NCI-H2227 (cell line): Measurements from ENCODE around the gene RS1.
A peak's percentile ranks its signal among the peaks of the same experiment; 100 is the strongest.

ENCODE experiments used
- DNase-seq: peaks from one replicate; lab custom pipeline; 2025; ENCODE audit not compliant: unreplicated experiment; lab: John Stamatoyannopoulos, UW

Gene RS1

GRCh38 chrX:18672008-18672407 lies at the start of gene RS1:
Gene RS1 (minus strand): TSS chrX:18672108. CDS start chrX:18672068, 40 bp downstream.
- DNase-seq: no peak

DNA sequence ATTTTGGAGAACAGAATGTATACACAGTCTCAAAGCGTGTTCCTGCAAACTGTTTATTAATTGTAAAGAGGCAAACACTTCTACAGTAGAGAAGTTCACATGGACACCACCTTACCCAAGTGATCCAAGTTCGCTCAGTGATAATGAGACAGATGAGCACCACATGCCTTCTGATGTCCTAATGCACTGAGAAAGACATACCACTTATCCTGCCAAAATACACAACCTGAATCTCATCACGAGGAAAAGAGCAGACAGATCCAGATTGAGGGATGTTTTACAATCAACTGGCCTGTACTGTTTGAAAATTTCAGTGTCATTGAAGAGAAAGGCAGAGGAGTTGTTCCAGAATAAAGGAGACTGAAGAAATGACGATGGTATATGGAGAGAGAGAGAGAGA lies 47.9 kb upstream of the RS1 start:
- DNase-seq: no peak

DNA sequence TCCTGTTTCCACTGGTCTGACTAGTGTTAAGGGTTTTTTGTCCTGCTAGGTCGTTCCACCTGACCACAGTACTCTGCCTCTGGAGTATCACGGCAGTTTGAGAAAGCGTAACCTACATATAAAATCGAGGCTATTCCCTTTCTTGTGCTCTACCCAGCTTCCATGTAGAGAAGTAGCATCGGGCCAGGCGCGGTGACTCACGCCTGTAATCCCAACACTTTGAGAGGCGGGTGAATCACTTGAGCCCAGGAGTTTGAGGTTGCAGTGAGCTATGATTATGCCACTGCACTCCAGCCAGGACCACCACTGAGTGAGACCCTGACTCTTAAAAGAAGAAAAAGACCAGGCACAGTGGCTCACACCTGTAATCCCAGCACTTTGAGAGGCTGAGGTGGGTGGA lies 43.0 kb upstream of the RS1 start:
- DNase-seq: no peak

GRCh38 chrX:18709833-18710232 lies 37.9 kb upstream of the RS1 start:
- DNase-seq: no peak

DNA sequence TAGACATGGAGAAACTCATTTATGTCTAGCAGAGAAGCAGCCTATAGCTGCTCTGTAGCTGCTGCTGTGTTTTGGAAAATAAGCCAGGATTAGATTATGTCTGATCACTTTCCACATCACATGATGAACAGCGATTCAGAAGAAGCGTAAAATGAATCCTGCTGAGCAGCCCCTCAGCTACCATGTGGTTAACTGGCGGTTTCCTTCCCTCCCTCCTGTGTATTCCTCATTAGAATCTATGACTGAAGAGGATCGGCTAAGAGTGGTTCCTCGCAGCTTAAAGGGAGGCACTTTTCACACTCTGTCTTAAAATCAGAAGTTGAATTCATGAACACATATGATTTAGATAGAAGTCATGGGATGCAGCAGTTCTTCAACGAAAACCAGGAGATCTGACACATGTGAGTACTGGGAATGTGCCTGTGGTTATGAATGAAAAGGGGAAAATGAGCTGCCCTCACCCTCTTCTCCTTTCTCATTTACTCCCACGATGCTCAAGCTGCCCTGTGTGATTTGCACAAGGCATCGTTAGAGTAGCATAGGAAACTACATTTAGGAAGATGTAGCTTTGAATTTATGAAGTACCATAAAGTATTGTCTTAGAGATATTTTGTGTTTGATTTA lies 35.6 kb upstream of the RS1 start, which contains the start of gene PPEF1:
Gene PPEF1, plus strand, starts transcription at position 220 of the 624 bp plus-strand sequence. Its CDS starts 136 bp downstream, at position 356.
- DNase-seq: peak; percentile 71

DNA sequence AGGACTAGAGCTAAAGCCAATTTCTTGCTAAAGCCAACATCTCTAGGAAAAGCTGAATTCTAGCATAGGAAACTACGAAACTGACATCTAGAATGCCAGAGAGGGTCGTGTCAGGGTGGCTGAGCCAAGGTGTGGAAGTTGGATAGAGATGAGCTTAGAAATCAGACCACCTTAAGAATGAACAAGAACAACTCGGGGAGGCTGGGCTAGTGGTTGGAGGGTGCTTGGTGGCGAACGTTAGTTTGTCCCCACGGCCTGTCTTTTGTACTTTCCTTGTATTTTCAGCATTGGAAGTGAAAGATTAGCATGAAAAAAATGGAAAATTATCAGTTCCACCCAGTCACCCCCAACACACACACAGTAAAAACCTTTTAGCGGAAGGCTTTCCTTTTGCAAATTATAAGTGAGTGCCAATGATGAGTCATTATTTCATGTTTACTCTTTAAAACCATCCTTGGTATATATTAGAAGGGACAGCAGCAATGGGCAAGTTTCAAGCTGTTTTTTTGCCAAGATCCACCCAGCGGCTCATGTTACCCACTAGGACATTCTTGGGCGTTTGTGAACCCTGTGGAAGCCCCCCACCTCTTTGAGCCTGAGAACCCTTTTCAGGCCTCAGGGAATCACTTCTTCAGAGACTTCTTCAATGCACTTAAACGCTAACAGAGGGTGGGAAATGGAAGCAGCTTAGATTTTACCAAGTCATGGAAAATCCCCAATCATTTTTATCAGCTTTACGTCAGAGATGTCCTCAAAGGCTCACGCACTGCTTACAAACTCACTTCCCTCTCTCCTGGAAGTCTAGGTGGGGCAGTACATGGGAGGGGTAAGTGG lies 30.7 kb upstream of the RS1 start:
- DNase-seq: peak; percentile 24

- no peak for DNase-seq
These were observed 29.9 kb upstream of the RS1 start for GRCh38 chrX:18701621-18702361.

GRCh38 chrX:18698737-18699650 lies 27.1 kb upstream of the RS1 start:
- DNase-seq: peak; percentile 40

GRCh38 chrX:18696653-18697052 lies 24.7 kb upstream of the RS1 start:
- DNase-seq: no peak

DNA sequence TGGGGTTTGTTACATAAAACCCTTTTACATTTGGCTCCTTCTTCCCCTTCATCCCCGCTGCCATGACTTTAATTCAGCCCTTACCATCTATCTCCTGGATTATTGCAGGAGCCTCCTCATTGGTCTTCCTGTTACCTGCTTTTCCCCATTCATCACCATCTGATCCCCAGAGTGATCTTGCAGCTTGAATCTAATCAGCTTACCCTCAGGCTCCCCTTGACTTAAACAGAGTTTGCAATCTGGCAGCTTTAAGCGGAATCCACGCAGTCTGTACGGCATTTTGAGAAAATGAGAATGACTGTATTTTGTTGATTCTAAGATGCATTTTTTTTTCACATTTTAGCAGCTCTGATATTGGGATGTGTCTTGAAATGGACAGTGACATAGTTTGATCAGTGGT lies 20.6 kb upstream of the RS1 start:
- DNase-seq: no peak

DNA sequence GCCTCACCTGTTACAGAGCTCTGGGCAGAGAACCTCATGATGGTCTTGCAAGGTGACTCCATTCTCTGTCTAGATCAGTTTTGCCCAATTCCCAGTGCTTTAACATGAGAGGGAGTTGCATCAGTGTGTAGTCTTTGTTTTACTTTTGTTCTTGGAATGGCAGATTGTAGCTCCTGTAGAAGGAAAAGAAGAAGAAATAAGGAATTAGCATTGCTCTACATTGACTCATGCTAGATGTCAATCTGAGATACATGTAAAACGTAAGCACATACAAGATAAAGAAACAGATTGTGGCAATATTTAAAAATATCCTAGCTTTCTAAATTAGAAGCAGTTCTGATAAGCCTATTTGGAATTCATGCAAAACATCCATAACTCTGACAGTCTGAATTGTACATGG lies 19.5 kb upstream of the RS1 start:
- DNase-seq: no peak

- no peak for DNase-seq
These were observed 16.1 kb upstream of the RS1 start for GRCh38 chrX:18687856-18688495.

- no peak for DNase-seq
These were observed 11.1 kb upstream of the RS1 start for GRCh38 chrX:18682979-18683387.

GRCh38 chrX:18681996-18682395 lies 10.1 kb upstream of the RS1 start:
- DNase-seq: no peak

DNA sequence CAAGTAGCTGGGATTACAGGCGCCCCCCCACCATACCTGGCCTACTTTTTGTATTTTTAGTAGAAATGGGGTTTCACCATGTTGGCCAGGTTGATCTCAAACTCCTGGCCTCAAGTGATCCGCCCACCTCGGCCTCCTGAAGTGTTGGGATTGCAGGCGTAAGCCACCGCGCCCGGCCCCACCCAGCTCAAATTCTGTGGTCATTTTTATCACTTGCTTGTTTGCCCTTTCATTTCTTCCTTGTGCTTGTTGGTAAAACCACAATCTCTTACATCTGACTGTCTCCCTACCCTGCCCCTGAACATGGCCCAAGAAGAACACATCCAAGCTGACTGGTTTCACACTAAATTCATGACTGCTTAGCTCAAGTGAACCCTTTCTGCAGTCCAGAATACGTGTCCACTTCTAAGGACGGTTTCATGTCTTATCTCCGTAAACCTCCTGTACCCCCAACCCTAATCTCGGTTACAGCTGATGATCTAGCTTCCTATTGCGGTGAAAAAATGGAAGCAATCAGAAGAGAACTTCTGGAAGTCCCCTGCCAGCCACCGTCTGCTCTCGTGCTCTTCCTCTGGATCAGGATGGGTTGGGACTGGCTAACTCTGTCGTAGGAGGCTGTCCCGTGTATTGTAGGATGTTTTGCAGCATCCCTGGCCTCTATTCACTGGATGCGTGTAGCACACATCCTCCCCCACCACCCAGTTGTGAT lies 5.4 kb upstream of the RS1 start:
- no peak for DNase-seq

DNA sequence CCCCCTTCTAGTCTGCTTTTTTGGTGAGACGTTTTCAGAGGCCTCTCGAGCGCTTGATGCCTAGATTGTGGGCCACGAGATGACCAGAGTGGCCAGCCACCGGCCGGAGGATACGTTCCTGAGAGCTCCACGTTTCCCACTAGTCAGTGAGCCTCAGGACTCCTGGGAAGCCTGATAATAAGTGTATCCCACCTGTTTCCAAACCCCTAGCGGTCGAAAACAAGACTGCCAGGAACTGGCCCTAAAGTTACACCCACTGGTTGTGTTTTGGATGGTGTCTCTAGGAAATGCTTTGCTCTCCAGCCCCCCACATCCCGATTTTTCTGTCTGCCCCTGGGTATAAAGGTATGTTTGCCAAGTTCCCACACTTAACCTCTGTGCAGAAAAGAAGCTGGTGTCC lies 4.6 kb upstream of the RS1 start:
- DNase-seq: peak; percentile 73

- DNase-seq: no peak
These were observed 4.1 kb upstream of the RS1 start for GRCh38 chrX:18676050-18676449.

- peak; percentile 94 for DNase-seq
These were observed 3.2 kb upstream of the RS1 start for GRCh38 chrX:18674788-18675735.

DNA sequence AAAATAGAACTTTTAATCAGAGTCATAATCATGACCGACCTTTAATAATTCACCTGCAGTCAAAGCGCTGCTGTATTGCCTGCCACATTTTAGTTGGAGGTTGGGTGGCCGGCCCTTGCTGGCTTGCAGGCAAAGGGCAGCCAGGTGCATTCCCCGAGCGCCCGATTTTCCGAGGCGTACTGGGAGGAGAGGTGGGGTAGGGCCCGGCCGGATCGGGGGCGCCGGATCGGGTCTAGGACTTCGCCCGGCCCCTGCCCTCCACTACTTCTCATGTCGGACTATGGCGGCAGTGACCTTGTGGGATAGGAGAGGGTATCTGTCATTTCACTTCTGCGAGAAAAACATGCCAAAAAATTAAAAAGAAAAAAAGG lies 2.5 kb upstream of the RS1 start:
- no peak for DNase-seq
